HG02623 (cell line): Measurements from ENCODE around the gene SCUBE1.

ENCODE experiments used
- ATAC-seq: cut with Tn5 transposase; IDR thresholded peaks from one replicate; pipeline ENCODE4 v1.9.1; 2021; ENCODE audit warnings: moderate library complexity; ENCODE audit not compliant: unreplicated experiment

The SCUBE1 gene

GRCh38 chr22:43329061-43329460 is 14.1 kb downstream of the SCUBE1 start:
- ATAC-seq = no peak

DNA sequence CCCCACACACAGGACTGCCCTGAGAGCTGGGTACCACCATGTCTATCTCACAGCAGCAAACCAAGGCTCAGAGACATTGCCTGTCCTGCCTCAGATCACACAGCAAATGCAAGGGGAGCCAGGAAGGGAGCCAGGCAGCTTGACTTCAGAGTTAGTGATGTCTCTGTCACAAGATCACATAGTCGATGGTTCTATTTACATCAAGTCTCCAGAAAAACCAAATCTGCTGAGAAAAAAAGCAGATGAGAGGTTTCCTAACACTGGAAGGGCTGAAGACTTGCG is 16.1 kb downstream of the SCUBE1 start:
- no peak for ATAC-seq

DNA sequence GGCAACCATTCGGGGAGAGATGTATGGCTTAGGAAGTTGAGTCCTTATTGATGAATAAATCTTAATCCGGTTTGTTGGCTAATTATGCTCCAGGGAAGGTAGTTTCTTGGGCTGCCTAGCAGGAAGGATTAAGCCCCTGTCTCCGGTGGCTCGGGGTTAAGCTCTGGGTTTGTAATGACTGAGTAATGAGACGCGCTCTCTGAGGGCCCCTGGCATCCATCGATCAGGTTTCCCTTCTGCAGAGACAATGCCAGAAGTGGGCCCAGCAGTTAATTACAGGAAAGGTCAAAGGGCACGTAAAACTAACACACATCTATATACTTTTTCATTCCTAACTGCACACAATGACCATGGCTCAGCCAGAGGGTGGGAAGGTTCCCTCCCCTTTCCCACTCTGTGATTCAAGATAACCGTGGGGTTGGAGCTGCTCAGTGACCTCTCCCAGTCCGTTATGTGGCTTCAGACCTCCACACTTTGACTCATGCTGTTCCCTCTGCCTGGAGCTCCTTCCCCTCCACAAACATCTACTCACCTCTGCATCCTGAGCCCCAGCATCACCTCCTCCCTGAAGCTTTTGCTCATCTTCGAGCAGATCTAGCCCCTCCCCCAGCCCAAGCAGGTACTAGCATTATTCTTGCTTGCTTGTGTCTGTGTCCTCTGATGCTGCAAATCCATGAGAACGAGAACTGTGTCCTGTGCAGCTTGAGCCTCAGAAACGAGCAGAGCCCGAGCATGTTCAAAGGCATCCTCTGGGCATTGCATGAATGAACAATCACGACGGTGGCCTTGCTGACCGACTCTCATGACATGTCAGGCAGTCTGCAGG is 16.6 kb downstream of the SCUBE1 start:
- no peak for ATAC-seq

DNA sequence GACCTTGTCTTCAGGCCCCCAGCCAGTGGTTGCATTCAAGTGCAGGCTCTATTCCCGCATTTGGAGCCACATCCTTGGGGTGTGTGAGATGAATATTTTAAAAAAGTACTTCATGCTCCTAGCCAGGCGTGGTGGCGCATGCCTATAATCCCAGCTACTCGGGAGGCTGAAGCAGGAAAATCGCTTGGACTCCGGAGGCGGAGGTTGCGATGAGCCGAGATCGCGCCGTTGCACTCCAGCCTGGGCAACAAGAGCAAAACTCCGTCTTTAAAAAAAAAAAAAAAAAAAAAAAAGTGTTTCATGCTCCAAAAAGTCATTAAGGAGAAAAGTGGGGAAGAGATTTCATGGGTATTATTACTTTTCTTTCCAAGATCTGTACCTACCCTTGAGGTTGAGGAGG is 18.0 kb downstream of the SCUBE1 start:
- no peak for ATAC-seq

DNA sequence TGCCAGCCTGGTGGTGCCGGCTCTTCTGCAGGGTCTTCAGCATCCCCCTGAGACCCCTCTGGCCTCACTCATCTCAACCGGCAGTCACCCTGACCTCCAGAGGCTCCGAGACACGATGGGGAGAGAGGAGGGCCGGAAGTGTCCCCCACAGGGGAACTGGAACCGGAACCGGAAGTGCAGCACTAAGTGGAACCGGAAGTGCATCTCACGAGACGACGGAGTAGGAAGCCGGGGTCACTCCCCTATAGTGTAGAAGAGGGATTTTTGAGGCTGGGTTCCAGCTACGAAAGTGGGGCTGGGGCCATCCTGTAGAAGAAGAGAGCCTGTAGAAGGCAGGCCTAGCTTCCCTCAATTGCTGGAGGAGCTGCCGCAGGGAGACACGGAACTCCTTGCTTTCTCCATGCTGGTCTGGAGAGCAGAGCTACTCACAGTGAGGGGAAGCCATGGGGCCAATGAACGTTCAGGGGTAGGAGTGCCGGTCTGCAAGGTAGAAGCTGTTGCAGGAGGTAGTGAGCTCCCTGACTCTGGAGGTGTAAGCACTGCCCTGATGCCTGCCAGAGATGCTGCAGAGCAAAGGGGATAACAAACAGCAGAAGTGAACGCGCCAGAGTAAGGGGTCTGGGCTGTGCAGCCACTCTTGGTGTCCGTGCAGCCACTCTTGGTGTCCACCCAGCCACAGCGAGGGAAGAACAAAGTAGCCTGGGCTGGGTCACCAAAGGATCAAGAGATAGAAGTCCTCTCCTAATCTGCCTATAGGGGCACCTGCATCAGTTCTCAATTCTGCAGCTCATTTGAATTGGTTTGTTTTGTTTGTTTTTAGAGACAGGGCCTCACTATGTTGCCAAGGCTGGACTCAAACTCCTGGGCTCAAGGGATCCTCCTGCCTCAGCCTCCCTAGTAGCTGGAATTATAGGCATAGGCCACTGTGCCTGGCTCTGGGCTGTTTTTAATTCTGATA is 21.9 kb downstream of the SCUBE1 start:
- ATAC-seq = no peak

GRCh38 chr22:43319661-43320486 is 23.3 kb downstream of the SCUBE1 start:
- no peak for ATAC-seq

DNA sequence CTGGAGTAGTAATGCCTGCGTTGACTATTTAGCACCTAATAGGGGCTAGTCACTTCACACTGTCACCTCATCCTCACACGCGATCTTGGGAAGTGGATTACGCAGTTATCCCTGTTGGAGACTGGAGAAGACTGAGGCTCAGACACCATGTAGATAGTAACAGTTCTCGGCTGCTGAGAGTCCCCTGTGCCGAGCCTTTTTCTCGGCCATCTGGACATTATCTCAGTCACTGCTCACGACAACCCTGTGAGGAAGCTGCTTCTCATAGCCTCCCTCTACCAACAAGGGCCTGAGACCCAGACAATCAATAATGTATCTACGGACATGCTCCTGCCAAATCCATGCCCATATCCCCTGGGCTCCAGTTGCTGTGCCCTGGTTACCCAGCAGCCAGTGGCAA is 25.9 kb downstream of the SCUBE1 start:
- ATAC-seq = no peak

- ATAC-seq = no peak
Measured at GRCh38 chr22:43315687-43316217, 27.4 kb downstream of the SCUBE1 start.

DNA sequence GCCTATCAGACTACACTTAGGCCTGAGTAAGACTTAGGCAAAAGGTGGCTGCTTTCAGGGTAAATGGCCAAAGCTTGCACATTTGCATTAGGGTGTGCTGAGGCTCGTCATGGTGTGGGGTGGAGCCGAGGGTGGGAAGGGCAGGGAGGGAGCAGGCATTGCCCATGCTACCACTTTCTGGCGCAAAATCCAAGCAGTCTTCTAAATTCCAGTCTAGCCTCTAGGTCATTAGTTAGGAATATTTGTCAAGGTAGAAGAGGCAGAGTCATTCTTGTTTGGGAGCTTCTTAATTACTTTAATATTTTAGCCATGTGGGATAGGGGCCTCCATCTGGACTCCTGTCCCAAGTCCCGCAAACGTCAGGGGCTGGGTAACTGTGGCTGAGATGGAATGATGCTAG is 28.6 kb downstream of the SCUBE1 start:
- ATAC-seq = no peak

DNA sequence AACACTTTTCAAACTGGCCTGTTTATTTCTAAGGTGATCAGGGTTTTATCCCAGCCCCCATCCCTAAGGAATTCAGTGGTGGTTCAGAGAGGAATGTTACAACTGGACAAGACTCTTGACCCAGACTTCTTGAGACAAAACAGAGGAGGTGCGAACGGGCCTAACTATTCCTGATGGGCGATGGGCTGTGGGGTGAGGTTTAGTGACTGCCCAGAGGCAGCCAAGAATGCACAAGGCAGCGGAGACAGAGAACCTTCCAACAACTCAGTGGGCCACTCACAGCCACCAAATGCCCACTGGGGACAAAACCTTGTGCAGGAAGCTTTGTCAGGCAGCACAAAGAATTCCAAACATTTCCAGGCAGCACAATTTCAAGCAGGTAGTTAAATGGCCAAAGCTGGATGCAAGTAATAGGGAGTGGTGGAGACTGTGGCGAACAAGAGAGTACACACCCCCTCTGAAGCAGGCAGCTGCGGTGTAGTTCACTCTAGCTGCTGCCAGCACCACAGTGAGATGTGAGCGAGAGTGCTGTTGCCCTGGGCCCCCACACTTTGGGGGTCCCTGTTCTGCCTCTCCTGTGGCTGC is 29.2 kb downstream of the SCUBE1 start:
- no peak for ATAC-seq

GRCh38 chr22:43313244-43313889 is 29.8 kb downstream of the SCUBE1 start:
- no peak for ATAC-seq

- ATAC-seq = no peak
Measured at GRCh38 chr22:43312608-43313007, 30.6 kb downstream of the SCUBE1 start.

- ATAC-seq = no peak
Measured at GRCh38 chr22:43310798-43311197, 32.4 kb downstream of the SCUBE1 start.

DNA sequence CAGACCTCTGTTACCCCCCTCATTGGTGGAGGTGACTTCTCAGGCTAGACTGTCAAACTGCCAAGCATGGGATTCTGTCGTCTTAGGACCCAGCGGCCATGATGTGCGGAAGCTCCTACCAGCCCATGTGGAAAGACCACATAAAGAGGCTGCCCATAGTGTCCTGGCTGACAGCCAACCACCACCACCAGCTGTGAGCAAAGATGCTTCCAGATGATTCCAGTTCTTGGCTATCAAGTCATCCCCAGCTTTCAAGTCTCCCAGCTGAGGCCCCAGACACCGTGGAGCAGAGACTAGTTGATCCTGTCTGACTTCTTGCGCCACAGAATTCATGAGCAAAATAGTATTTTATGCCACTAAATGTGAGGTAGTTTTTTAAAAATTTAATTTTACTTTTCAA is 32.9 kb downstream of the SCUBE1 start:
- no peak for ATAC-seq

- ATAC-seq = no peak
Measured at GRCh38 chr22:43308836-43309235, 34.3 kb downstream of the SCUBE1 start.

- no peak for ATAC-seq
Measured at GRCh38 chr22:43308060-43308830, 34.9 kb downstream of the SCUBE1 start.

- no peak for ATAC-seq
Measured at GRCh38 chr22:43305806-43306205, 37.4 kb downstream of the SCUBE1 start.

DNA sequence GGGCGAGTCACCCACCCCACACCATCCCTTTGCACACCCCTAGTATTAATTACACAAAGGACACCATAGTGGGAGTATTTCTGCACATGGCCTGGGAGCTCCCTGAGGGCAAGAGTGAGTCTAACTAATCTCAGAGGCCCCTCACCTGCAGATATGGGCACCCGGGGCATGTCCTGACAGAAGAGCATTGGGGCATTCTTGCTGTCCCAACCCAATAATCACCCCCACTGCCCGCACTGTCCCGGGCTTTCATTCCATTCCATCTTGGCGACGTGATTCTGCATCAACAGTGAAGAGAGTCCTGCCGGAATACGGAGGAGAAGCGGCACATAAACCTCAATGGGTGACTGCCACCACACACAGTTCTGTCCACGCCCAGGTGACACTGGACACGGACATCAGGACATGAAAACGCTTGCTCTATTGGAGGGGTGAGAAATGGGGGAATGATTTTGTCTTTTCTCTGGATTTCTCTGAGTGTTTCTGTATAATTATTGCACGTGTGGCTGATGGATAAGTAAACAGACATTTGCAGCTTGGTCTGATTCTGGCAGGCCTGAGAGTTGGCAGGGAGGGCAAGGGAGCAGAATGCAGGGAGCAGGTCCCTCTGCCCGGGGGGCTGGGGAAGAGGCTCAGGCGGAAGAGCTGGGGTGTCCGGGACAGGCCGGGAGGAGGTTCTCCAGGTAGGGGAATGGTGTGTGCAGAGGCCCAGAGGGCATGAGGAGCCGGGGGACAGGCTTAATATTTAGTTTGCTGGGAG is 38.2 kb downstream of the SCUBE1 start:
- ATAC-seq = no peak

DNA sequence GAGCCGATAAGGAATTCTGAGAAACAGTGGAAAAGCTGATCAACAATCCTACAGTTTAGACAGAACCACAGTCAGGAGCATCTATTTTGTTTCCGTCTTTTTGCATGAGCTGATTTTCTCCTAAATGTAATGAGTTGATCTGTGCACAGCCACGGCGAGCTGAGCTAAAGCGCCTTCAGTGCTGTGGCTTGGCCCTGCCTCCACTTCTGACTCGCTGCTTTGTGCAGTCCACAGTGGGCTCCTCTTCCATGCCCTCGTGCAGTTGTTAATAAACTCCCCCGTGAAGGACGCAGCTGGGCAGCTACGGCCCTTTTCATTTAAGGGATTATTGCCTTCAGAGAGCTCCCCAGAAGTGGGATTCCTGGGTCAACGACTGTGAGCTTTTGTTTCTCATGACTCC is 39.4 kb downstream of the SCUBE1 start:
- ATAC-seq = no peak
